B cell (primary cell): ENCODE data around the gene SAMD7. TPM values are rescaled to one million over a fixed set of nuclear protein-coding genes. Genes with fewer than 3 reads are reported as not detected.

Experiments used
- ATAC-seq: fragments of 200-7000 bp; cut with Tn5 transposase; one replicate; pipeline ENCODE4 v1.10.0; 2021; ENCODE audit warnings: low read depth, mild to moderate bottlenecking, moderate number of reproducible peaks, moderate library complexity
- CTCF ChIA-PET: fragments of 350-600 bp; sonication (Branson Sonifier 250); formaldehyde crosslinking; loops from one replicate; lab custom pipeline; 2021; ENCODE audit warnings: antibody characterized with exemption, inconsistent platforms; lab: Charles Lee
- POLR2A ChIA-PET: fragments of 350-600 bp; sonication (Branson Sonifier 250); formaldehyde crosslinking; loops from one replicate; lab custom pipeline; 2021; ENCODE audit warnings: antibody characterized with exemption; lab: Charles Lee
- DNase-seq: peaks from one replicate; pipeline ENCODE4 v3.0.0; 2013
- H2AFZ ChIP-seq: 2 replicates; pipeline ENCODE4 v1.6.1; 2012; ENCODE audit warnings: mild to moderate bottlenecking, low read depth, low read length; ENCODE audit not compliant: insufficient read depth, poor library complexity, severe bottlenecking
- H3K27ac ChIP-seq, 2 donors: 1 replicate in 1 of 2; 2 replicates in 1 of 2; pipeline ENCODE4 v1.5.1; 2012 to 2013; ENCODE audit warnings: low read length in 2 of 2, mild to moderate bottlenecking in 2 of 2, moderate library complexity in 1 of 2
- H3K27me3 ChIP-seq, 4 experiments: fragments of 200-600 bp in 1 of 4; sonication (generic) in 1 of 4; replicated peaks in 1 of 4; 1 replicate in 2 of 4; 2 replicates in 2 of 4; pipeline versions ENCODE4 v1.6.1 to v1.7.0; 2013 to 2016; ENCODE audit warnings: low read length in 3 of 4, mild to moderate bottlenecking in 2 of 4, mixed read lengths in 1 of 4, moderate library complexity in 1 of 4; ENCODE audit not compliant: insufficient read depth in 4 of 4, control insufficient read depth in 3 of 4; ENCODE audit errors: control extremely low read depth in 1 of 4
- H3K36me3 ChIP-seq, 2 experiments: replicated peaks in 1 of 2; 1 replicate in 1 of 2; 2 replicates in 1 of 2; pipeline versions ENCODE4 v1.6.1 to v1.7.1; 2013; ENCODE audit warnings: low read length in 1 of 2; ENCODE audit not compliant: insufficient read depth in 2 of 2, control insufficient read depth in 1 of 2; ENCODE audit errors: control extremely low read depth in 1 of 2, extremely low read depth in 1 of 2
- H3K4me1 ChIP-seq, 2 donors: fragments of 200-600 bp in 1 of 2; sonication (generic) in 1 of 2; 1 replicate in 1 of 2; 2 replicates in 1 of 2; pipeline versions ENCODE4 v1.5.1 to v1.6.1; 2013 to 2017; ENCODE audit warnings: low read length in 2 of 2; ENCODE audit not compliant: control insufficient read depth in 2 of 2, insufficient read depth in 2 of 2
- H3K4me2 ChIP-seq: replicated peaks from 2 replicates; pipeline ENCODE3; 2012; ENCODE audit warnings: mild to moderate bottlenecking, low read depth, low read length; ENCODE audit not compliant: poor library complexity, severe bottlenecking
- H3K4me3 ChIP-seq, 5 experiments: fragments of 200-600 bp in 1 of 5; sonication (generic) in 1 of 5; 1 replicate in 3 of 5; 2 replicates in 2 of 5; pipeline versions ENCODE4 v1.5.1 to v1.7.0; 2011 to 2016; ENCODE audit warnings: low read length in 4 of 5, mild to moderate bottlenecking in 4 of 5, low read depth in 2 of 5, control low read depth in 1 of 5, moderate library complexity in 1 of 5; ENCODE audit not compliant: insufficient read depth in 1 of 5; ENCODE audit errors: control extremely low read depth in 1 of 5, extremely low read depth in 1 of 5
- H3K79me2 ChIP-seq: fragments of 200-600 bp; sonication (generic); one replicate; pipeline ENCODE4 v1.6.0; 2016; ENCODE audit warnings: low read length; ENCODE audit not compliant: control insufficient read depth, insufficient read depth
- H3K9ac ChIP-seq: fragments of 200-600 bp; sonication (generic); 2 replicates; pipeline ENCODE4 v1.6.1; 2017; ENCODE audit warnings: mild to moderate bottlenecking, low read length, moderate library complexity
- H3K9me3 ChIP-seq, 3 donors: one replicate each; pipeline versions ENCODE4 v1.6.1 to v1.7.1; 2013; ENCODE audit warnings: low read length in 2 of 3; ENCODE audit not compliant: control insufficient read depth in 2 of 3, insufficient read depth in 1 of 3; ENCODE audit errors: control extremely low read depth in 1 of 3
- H4K20me1 ChIP-seq: 2 replicates; pipeline ENCODE4 v1.6.0; 2012; ENCODE audit warnings: mild to moderate bottlenecking, low read length; ENCODE audit not compliant: insufficient read depth, control insufficient read depth, poor library complexity, severe bottlenecking
- H3K27ac Mint-ChIP-seq: one replicate; pipeline ENCODE4 v1.8.0; 2021; ENCODE audit warnings: mixed read lengths
- H3K27me3 Mint-ChIP-seq: one replicate; pipeline ENCODE4 v1.8.0; 2021; ENCODE audit warnings: mixed read lengths
- H3K4me1 Mint-ChIP-seq: one replicate; pipeline ENCODE4 v1.8.0; 2021; ENCODE audit warnings: mixed read lengths
- H3K4me3 Mint-ChIP-seq: one replicate; pipeline ENCODE4 v1.8.0; 2021; ENCODE audit warnings: mixed read lengths
- H3K9me3 Mint-ChIP-seq: one replicate; pipeline ENCODE4 v1.8.0; 2022; ENCODE audit warnings: mixed read lengths; ENCODE audit not compliant: insufficient read depth
- CTCF ChIP-seq: fragments of 200-600 bp; IDR thresholded peaks from one replicate; pipeline ENCODE4 v1.8.0; 2022; ENCODE audit warnings: antibody characterized with exemption, mild to moderate bottlenecking
- EZH2 ChIP-seq: IDR thresholded peaks from 2 replicates; pipeline ENCODE4 v1.6.1; 2012; ENCODE audit warnings: borderline replicate concordance, low read depth, mild to moderate bottlenecking, moderate library complexity, low read length; ENCODE audit not compliant: insufficient read depth, poor library complexity, severe bottlenecking
- WGBS: methylation state at CpG from one replicate; pipeline ENCODE4 v1.1.5; 2013; ENCODE audit warnings: missing lambda C conversion rate; ENCODE audit not compliant: insufficient coverage; 5-methylcytosine and 5-hydroxymethylcytosine counted together
- intact Hi-C: fragments of 100-400 bp; cut with micrococcal nuclease; formaldehyde crosslinking; loops from one replicate; pipeline ENCODE4 v1.10.0; 2022
- polyA plus RNA-seq: library from polyadenylated mRNA; depleted of rRNA; stranded (reverse); fragments of >200 nt; gene quantifications from 2 replicates; pipeline ENCODE4 v1.2.3, GENCODE V29; 2012
- total RNA-seq, 2 donors: library from RNA; stranded (reverse); fragments of 120-200 nt in 1 of 2; gene quantifications; 1 replicate in 1 of 2; 2 replicates in 1 of 2; pipeline versions ENCODE4 v1.2.3 to v1.2.4, GENCODE V29; 2013 to 2022

SAMD7 gene
- total and polyA plus RNA-seq, 2 donors (not counting 1 experiment from before 2014, with no cell fraction given) = not detected

GRCh38 chr3:169865176-169865767, 46.1 kb upstream of the SAMD7 start:
- Mint-ChIP-seq H3K4me3 (peak overlapping the region; percentile 67), H3K9me3 (no peaks in the 10 kb centered on the region), H3K27ac (peak overlapping the region; percentile 96), H3K27me3 (no peaks in the 10 kb centered on the region), H3K4me1 (peaks cover 28% of the 10 kb centered on the region)
- intact Hi-C loops = loop anchor here (10.0 kb wide), 2 partner anchors 320 to 550 kb away; partner anchors contain the start of genes CLDN11 and PHC3
- Histone ChIP-seq H2AFZ (peak overlapping the region; percentile 93), H3K4me1 (peaks cover 27 to 32% of the 10 kb centered on the region in 2 donors), H3K36me3 (no peaks in the 10 kb centered on the region), H3K4me3 (peak overlapping the region in 3 of 5 experiments; percentile 18 to 57 (median 19)), H3K4me2 (peak overlapping the region; percentile 82), H3K9me3 (no peaks in the 10 kb centered on the region), H3K9ac (peak overlapping the region; percentile 58), H3K27ac (peak overlapping the region; percentile 73 to 77), H3K27me3 (no peaks in the 10 kb centered on the region), H3K79me2 (no peaks in the 10 kb centered on the region), H4K20me1 (no peaks in the 10 kb centered on the region)
- ATAC-seq (peak; percentile 84), DNase-seq (peak; percentile 73)
- TF ChIP-seq EZH2 (no peak), CTCF (no peak)
- WGBS = 9% methylated on average over 7 of the region's 12 CpGs
- ChIA-PET POLR2A (interaction anchor here (0.7 to 1.0 kb wide), 10 partner anchors 19 to 324 kb away, joined by 3 to 6 read pairs (median 4); partner anchors contain the start of genes LRRC34 and LRRIQ4), CTCF (interaction anchor here (0.7 to 6.1 kb wide), 21 partner anchors 9 to 485 kb away, joined by 3 to 70 read pairs (median 4); partner anchors contain the start of genes GPR160, LRRC34, LRRIQ4 and SEC62)
